Measurements from ENCODE around the gene MYH4. TPM values are rescaled to one million over a fixed set of nuclear protein-coding genes. Genes with fewer than 3 reads are reported as not detected.

Gene MYH4
- total RNA-seq, 1 experiment from 2014 or later: not detected

- Mint-ChIP-seq H3K36me3 (no peaks in the 10 kb centered on the region), H3K4me3 (no peak overlapping the region), H3K4me1 (no peaks in the 10 kb centered on the region), H3K9me3 (no peaks in the 10 kb centered on the region), H3K27me3 (ENCODE audit: low read depth) (no peaks in the 10 kb centered on the region), H3K27ac (no peak overlapping the region)
- TF ChIP-seq, protein P1, sequence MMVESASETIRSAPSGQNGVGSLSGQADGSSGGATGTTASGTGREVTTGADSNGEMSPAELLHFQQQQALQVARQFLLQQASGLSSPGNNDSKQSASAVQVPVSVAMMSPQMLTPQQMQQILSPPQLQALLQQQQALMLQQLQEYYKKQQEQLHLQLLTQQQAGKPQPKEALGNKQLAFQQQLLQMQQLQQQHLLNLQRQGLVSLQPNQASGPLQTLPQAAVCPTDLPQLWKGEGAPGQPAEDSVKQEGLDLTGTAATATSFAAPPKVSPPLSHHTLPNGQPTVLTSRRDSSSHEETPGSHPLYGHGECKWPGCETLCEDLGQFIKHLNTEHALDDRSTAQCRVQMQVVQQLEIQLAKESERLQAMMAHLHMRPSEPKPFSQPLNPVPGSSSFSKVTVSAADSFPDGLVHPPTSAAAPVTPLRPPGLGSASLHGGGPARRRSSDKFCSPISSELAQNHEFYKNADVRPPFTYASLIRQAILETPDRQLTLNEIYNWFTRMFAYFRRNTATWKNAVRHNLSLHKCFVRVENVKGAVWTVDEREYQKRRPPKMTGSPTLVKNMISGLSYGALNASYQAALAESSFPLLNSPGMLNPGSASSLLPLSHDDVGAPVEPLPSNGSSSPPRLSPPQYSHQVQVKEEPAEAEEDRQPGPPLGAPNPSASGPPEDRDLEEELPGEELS (CRISPR knock-in tag; IDR thresholded peaks at IDR 0.05): no peak
- TF ChIP-seq, protein P2, sequence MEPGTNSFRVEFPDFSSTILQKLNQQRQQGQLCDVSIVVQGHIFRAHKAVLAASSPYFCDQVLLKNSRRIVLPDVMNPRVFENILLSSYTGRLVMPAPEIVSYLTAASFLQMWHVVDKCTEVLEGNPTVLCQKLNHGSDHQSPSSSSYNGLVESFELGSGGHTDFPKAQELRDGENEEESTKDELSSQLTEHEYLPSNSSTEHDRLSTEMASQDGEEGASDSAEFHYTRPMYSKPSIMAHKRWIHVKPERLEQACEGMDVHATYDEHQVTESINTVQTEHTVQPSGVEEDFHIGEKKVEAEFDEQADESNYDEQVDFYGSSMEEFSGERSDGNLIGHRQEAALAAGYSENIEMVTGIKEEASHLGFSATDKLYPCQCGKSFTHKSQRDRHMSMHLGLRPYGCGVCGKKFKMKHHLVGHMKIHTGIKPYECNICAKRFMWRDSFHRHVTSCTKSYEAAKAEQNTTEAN (CRISPR knock-in tag; IDR thresholded peaks at IDR 0.05): no peak
- TF ChIP-seq SOX15 (CRISPR knock-in tag; IDR thresholded peaks at IDR 0.05) (no peak), E2F4 (CRISPR knock-in tag; IDR thresholded peaks at IDR 0.05; ENCODE audit: borderline replicate concordance, low read depth) (no peak), SMAD4 (CRISPR knock-in tag; IDR thresholded peaks at IDR 0.05) (no peak), ZMAT4 (CRISPR knock-in tag; IDR thresholded peaks at IDR 0.05) (no peak), NFATC4 (CRISPR knock-in tag; IDR thresholded peaks at IDR 0.05) (no peak), NR2C2 (CRISPR knock-in tag; IDR thresholded peaks at IDR 0.05) (no peak), TEAD4 (CRISPR knock-in tag; IDR thresholded peaks at IDR 0.05) (no peak), RELA (CRISPR knock-in tag; IDR thresholded peaks at IDR 0.05; ENCODE audit: borderline replicate concordance) (no peak), ZNF121 (CRISPR knock-in tag; IDR thresholded peaks at IDR 0.05) (no peak), ZNF671 (CRISPR knock-in tag; IDR thresholded peaks at IDR 0.05) (no peak)
- TF ChIP-seq, protein P3, sequence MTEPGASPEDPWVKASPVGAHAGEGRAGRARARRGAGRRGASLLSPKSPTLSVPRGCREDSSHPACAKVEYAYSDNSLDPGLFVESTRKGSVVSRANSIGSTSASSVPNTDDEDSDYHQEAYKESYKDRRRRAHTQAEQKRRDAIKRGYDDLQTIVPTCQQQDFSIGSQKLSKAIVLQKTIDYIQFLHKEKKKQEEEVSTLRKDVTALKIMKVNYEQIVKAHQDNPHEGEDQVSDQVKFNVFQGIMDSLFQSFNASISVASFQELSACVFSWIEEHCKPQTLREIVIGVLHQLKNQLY (CRISPR knock-in tag; IDR thresholded peaks at IDR 0.05): no peak
- TF ChIP-seq, protein P4, sequence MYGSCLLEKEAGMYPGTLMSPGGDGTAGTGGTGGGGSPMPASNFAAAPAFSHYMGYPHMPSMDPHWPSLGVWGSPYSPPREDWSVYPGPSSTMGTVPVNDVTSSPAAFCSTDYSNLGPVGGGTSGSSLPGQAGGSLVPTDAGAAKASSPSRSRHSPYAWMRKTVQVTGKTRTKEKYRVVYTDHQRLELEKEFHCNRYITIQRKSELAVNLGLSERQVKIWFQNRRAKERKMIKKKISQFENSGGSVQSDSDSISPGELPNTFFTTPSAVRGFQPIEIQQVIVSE (CRISPR knock-in tag; IDR thresholded peaks at IDR 0.05; ENCODE audit: borderline replicate concordance): no peak
- ATAC-seq (no peak), DNase-seq (ENCODE audit: low spot score) (no peak)
- ChIA-PET POLR2A (no interaction called here), CTCF (interaction anchor here (1.2 kb wide), 1 partner anchor 199 kb away, joined by 3 read pairs; no protein-coding TSS in a partner anchor)
Observed at GRCh38 chr17:10429421-10430045, 39.8 kb downstream of the MYH4 start.

DNA sequence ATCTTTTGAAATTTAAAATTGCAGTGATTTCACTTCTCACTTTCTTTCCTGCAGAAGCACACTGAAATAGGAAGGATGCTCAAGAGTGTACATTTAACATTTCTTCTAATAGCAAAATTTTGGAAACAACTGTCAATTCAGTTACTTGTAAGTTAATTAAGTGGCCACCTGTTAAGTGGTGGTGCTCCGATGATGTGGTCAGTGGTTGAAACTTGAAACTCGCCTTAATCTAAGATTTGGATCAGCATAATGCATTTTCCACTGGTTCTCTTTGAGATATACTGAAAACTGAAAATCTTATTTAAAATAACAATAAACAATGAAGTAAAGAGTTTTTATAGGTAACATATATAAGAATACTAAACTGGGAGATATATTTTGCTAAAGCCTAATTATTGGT, 40.6 kb downstream of the MYH4 start:
- ATAC-seq (no peak), DNase-seq (ENCODE audit: low spot score) (no peak)
- H3K4me3 Mint-ChIP-seq: no peak overlapping the region
- H3K9me3 Mint-ChIP-seq: no peaks in the 10 kb centered on the region
- H3K36me3 Mint-ChIP-seq: no peaks in the 10 kb centered on the region
- CTCF ChIA-PET: interaction anchor here (1.2 kb wide), 1 partner anchor 200 kb away, joined by 3 read pairs; no protein-coding TSS in a partner anchor
- no peak overlapping the region for H3K27ac Mint-ChIP-seq
- no peaks in the 10 kb centered on the region for H3K27me3 Mint-ChIP-seq (ENCODE audit: low read depth)
- POLR2A ChIA-PET: no interaction called here
- no peaks in the 10 kb centered on the region for H3K4me1 Mint-ChIP-seq
- no peak for TF ChIP-seq ZNF671 (CRISPR knock-in tag; IDR thresholded peaks at IDR 0.05)
- TF ChIP-seq HMGA2 (CRISPR knock-in tag; IDR thresholded peaks at IDR 0.05): no peak
- no peak for TF ChIP-seq ELF4 (CRISPR knock-in tag; IDR thresholded peaks at IDR 0.05; ENCODE audit: low read depth)
- TF ChIP-seq SP1 (CRISPR knock-in tag; conservative IDR thresholded peaks at IDR 0.05): no peak
- no peak for TF ChIP-seq ESRRA (CRISPR knock-in tag; IDR thresholded peaks at IDR 0.05; ENCODE audit: borderline replicate concordance)
- TF ChIP-seq CREM (CRISPR knock-in tag; IDR thresholded peaks at IDR 0.05): no peak
- TF ChIP-seq ATF1 (CRISPR knock-in tag; IDR thresholded peaks at IDR 0.05): no peak
- TF ChIP-seq CREB1 (CRISPR knock-in tag; IDR thresholded peaks at IDR 0.05): no peak
- TF ChIP-seq, protein P5, sequence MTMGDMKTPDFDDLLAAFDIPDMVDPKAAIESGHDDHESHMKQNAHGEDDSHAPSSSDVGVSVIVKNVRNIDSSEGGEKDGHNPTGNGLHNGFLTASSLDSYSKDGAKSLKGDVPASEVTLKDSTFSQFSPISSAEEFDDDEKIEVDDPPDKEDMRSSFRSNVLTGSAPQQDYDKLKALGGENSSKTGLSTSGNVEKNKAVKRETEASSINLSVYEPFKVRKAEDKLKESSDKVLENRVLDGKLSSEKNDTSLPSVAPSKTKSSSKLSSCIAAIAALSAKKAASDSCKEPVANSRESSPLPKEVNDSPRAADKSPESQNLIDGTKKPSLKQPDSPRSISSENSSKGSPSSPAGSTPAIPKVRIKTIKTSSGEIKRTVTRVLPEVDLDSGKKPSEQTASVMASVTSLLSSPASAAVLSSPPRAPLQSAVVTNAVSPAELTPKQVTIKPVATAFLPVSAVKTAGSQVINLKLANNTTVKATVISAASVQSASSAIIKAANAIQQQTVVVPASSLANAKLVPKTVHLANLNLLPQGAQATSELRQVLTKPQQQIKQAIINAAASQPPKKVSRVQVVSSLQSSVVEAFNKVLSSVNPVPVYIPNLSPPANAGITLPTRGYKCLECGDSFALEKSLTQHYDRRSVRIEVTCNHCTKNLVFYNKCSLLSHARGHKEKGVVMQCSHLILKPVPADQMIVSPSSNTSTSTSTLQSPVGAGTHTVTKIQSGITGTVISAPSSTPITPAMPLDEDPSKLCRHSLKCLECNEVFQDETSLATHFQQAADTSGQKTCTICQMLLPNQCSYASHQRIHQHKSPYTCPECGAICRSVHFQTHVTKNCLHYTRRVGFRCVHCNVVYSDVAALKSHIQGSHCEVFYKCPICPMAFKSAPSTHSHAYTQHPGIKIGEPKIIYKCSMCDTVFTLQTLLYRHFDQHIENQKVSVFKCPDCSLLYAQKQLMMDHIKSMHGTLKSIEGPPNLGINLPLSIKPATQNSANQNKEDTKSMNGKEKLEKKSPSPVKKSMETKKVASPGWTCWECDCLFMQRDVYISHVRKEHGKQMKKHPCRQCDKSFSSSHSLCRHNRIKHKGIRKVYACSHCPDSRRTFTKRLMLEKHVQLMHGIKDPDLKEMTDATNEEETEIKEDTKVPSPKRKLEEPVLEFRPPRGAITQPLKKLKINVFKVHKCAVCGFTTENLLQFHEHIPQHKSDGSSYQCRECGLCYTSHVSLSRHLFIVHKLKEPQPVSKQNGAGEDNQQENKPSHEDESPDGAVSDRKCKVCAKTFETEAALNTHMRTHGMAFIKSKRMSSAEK (CRISPR knock-in tag; IDR thresholded peaks at IDR 0.05; ENCODE audit: borderline replicate concordance): no peak
- TF ChIP-seq ZNF138 (CRISPR knock-in tag; conservative IDR thresholded peaks at IDR 0.05): no peak

Data from WTC11 (cell line).